Activated naive CD8-positive, alpha-beta T cell treated with anti-CD3 and anti-CD28 coated beads, Interleukin-2, amount 10 ng/mL, durations not matched to agents 7 days and 5 days (primary cell): ENCODE measurements around the gene RILP. TPM values are rescaled to one million over a fixed set of nuclear protein-coding genes. Genes with fewer than 3 reads are reported as not detected.

Experiments
- ATAC-seq: fragments of 150-1000 bp; cut with Tn5 transposase; one replicate; pipeline ENCODE4 v1.10.0; 2021; ENCODE audit warnings: low read depth, moderate library complexity
- POLR2A ChIA-PET: fragments of 350-600 bp; sonication (Branson Sonifier 250); formaldehyde crosslinking; loops from one replicate; lab custom pipeline; 2021; ENCODE audit warnings: antibody characterized with exemption; lab: Charles Lee
- DNase-seq: peaks from one replicate; pipeline ENCODE4 v3.0.0; 2021
- H3K27ac Mint-ChIP-seq: one replicate; pipeline ENCODE4 v1.8.0; 2022; ENCODE audit warnings: mild to moderate bottlenecking, mixed read lengths
- H3K27me3 Mint-ChIP-seq: one replicate; pipeline ENCODE4 v1.8.0; 2022; ENCODE audit warnings: mild to moderate bottlenecking, moderate library complexity, mixed read lengths
- H3K36me3 Mint-ChIP-seq: one replicate; pipeline ENCODE4 v1.8.0; 2021; ENCODE audit warnings: mild to moderate bottlenecking, mixed read lengths
- H3K4me1 Mint-ChIP-seq: one replicate; pipeline ENCODE4 v1.8.0; 2021; ENCODE audit warnings: mixed read lengths
- H3K4me3 Mint-ChIP-seq: one replicate; pipeline ENCODE4 v1.8.0; 2022; ENCODE audit warnings: mild to moderate bottlenecking, moderate library complexity, mixed read lengths
- H3K9me3 Mint-ChIP-seq: one replicate; pipeline ENCODE4 v1.8.0; 2021; ENCODE audit warnings: mixed read lengths
- total RNA-seq, 2 experiments: library from RNA; stranded (reverse); gene quantifications; one replicate each; pipeline ENCODE4 v1.2.3, GENCODE V29; 2021

Gene RILP
- total RNA-seq, 2 experiments from 2014 or later, result 8.2 to 8.9 TPM

DNA sequence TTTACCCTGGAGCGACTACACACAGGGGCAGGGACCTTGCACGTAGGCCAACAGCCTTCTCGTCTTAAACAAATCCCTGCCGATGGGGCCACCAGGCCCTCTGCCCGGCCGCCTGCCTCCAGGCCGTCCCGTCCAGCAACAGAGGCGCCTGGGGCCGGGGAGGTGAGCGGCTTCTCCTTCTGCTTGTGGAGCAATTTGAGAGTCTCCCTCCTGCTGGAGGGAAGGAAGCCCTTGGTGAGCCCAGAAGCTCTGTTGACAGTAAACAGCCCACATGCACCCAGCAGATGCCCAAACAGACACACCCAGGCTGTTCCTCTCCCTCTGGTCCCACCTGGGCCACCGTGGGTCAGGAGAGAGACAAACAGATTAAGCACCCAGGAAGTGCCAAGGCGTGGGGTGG is 29.2 kb downstream of the RILP start:
- ATAC-seq (no peak), DNase-seq (no peak)
- POLR2A ChIA-PET, result no interaction called here
- Mint-ChIP-seq H3K9me3 (no peaks in the 10 kb centered on the region), H3K36me3 (no peaks in the 10 kb centered on the region), H3K27me3 (peaks cover 2% of the 10 kb centered on the region), H3K4me3 (no peak overlapping the region), H3K4me1 (no peaks in the 10 kb centered on the region), H3K27ac (no peak overlapping the region)

DNA sequence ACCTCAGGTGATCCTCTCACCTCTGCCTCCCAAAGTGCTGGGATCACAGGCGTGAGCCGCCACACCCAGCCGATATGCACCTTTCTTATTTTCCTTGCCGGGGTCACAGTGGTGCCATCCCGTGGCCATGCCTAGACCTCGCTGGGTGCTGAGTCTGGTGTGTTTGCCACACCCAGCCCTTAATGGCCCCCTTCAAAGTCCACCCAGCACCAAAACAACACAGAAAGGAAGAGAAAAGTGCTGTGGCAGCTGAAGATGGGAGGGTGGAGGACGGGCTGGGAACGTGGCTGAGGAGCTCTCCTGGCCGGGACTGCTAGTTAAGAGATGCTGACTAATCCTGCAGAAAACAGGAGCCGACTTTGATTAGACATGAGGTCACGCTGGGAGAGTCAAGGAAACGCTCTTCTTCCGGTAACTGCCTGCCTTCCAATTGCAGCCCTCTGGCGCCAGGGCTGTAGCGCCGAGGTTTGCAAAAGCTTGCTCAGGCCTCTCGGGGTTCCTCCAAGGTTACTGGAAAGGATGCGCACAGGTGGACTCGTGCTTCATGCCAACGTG is 32.0 kb downstream of the RILP start:
- POLR2A ChIA-PET, result interaction anchor here (0.6 kb wide), 1 partner anchor 13 kb away, joined by 4 read pairs; no protein-coding TSS in a partner anchor
- H3K4me3 Mint-ChIP-seq, result no peak overlapping the region
- no peaks in the 10 kb centered on the region for H3K4me1 Mint-ChIP-seq
- H3K27ac Mint-ChIP-seq, result no peak overlapping the region
- no peaks in the 10 kb centered on the region for H3K9me3 Mint-ChIP-seq
- no peaks in the 10 kb centered on the region for H3K36me3 Mint-ChIP-seq
- DNase-seq (no peak), ATAC-seq (no peak)
- no peaks in the 10 kb centered on the region for H3K27me3 Mint-ChIP-seq

DNA sequence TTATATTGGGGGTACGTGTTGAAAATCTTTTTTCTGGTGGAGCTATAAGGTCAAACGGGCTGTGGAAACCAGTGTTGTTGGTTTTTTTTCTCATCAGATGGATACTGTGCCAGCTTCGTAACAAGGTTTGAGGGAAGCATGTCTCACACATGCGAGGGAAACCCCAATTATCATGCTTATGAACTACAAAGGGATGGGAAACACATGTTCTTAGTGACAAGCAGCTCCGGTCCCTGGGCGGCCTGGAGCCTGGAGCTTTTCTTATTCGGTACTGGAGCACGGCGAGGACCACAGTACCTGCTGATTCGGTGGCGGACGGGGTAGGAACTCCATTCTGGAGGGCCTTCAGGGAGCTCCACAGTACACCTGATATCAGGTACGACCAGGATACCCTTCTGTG is 33.6 kb downstream of the RILP start:
- Mint-ChIP-seq H3K4me3 (no peak overlapping the region), H3K4me1 (no peaks in the 10 kb centered on the region), H3K27ac (no peak overlapping the region), H3K36me3 (no peaks in the 10 kb centered on the region), H3K27me3 (no peaks in the 10 kb centered on the region), H3K9me3 (no peaks in the 10 kb centered on the region)
- DNase-seq (no peak), ATAC-seq (no peak)
- POLR2A ChIA-PET, result no interaction called here

DNA sequence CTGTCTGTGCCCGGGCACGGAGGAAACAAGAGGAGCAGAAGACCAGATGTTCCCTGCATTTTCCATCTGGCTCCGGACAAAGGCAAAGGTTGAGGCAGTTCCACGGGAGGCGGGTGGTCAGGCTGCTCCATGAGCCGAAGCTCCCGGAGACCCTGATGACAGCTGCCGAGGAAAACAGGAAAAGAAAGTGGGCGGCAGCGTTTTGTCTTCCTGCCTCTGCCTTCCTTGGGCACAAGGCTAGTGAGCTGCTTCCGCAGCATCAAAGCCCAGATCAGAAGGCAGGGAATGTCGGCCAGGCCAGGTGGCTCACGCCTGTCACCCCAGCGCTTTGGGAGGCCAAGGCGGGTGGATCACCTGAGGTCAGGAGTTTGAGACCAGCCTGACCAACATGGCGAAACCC is 37.3 kb downstream of the RILP start:
- DNase-seq (no peak), ATAC-seq (no peak)
- H3K27ac Mint-ChIP-seq, result no peak overlapping the region
- H3K27me3 Mint-ChIP-seq, result no peaks in the 10 kb centered on the region
- no peaks in the 10 kb centered on the region for H3K36me3 Mint-ChIP-seq
- no peaks in the 10 kb centered on the region for H3K9me3 Mint-ChIP-seq
- H3K4me1 Mint-ChIP-seq, result peaks cover 1% of the 10 kb centered on the region
- no peak overlapping the region for H3K4me3 Mint-ChIP-seq
- POLR2A ChIA-PET, result no interaction called here

DNA sequence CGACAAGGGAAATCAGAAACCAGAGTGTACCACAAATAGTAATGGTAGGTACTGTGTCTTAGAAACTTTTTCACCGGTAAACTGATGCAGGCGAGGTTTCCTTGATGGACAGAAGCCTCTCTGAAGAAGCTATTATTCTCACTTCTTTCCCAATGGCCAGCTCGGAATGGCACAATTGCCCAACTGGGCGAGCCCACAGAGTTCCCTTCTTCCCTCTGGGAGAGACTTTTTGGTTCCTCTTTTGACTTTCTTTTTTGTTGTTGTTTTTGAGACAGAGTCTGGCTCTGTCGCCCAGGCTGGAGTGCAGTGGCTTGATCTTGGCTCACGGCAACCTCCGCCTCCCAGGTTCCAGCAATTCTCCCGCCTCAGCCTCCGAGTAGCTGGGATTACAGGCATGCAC is 38.0 kb downstream of the RILP start:
- Mint-ChIP-seq H3K4me3 (no peak overlapping the region), H3K27ac (no peak overlapping the region), H3K36me3 (no peaks in the 10 kb centered on the region), H3K9me3 (no peaks in the 10 kb centered on the region), H3K4me1 (peaks cover 5% of the 10 kb centered on the region), H3K27me3 (no peaks in the 10 kb centered on the region)
- no peak for DNase-seq
- ATAC-seq, result no peak
- POLR2A ChIA-PET, result no interaction called here

DNA sequence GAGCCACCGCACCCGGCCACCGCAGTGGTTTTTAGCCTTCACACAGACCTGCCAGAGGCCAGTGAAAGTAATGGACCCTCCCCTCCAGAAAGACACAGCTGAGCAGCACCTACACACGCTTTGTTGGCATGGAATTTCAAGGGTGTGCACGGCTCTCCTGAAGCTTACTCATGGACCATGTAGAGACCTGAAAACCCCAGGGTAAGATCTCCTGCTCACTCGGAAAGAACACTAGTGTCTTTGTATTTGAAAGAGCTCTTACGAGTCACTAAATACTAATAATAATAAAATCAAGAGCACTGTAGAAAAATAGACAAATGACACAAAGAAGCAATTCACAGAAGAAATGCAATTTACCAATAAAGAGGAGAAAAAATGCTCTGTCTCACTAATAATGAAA is 41.0 kb downstream of the RILP start:
- POLR2A ChIA-PET, result no interaction called here
- no peak for DNase-seq
- Mint-ChIP-seq H3K9me3 (no peaks in the 10 kb centered on the region), H3K27ac (no peak overlapping the region), H3K36me3 (no peaks in the 10 kb centered on the region), H3K27me3 (no peaks in the 10 kb centered on the region), H3K4me1 (peaks cover 5% of the 10 kb centered on the region), H3K4me3 (no peak overlapping the region)
- ATAC-seq, result no peak

DNA sequence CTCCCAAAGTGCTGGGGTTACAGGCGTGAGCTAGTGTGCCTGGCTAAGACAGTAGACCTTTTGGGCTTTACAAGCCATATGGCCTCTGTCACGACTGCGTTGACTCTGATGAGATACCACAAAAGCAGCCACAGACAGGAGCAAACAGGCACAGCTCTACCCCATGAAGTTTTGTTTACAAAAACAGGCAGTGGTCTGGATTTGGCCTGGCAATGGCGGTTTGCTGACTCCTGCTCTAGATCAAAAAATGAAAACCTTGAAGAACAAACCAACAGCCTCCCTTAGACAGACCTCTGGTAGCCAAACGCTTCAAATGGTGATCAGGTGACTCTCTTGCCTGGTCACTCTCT is 41.7 kb downstream of the RILP start:
- POLR2A ChIA-PET, result no interaction called here
- H3K27me3 Mint-ChIP-seq, result no peaks in the 10 kb centered on the region
- H3K4me3 Mint-ChIP-seq, result no peak overlapping the region
- H3K36me3 Mint-ChIP-seq, result no peaks in the 10 kb centered on the region
- no peak for ATAC-seq
- H3K9me3 Mint-ChIP-seq, result no peaks in the 10 kb centered on the region
- DNase-seq, result no peak
- no peak overlapping the region for H3K27ac Mint-ChIP-seq
- peaks cover 5% of the 10 kb centered on the region for H3K4me1 Mint-ChIP-seq

DNA sequence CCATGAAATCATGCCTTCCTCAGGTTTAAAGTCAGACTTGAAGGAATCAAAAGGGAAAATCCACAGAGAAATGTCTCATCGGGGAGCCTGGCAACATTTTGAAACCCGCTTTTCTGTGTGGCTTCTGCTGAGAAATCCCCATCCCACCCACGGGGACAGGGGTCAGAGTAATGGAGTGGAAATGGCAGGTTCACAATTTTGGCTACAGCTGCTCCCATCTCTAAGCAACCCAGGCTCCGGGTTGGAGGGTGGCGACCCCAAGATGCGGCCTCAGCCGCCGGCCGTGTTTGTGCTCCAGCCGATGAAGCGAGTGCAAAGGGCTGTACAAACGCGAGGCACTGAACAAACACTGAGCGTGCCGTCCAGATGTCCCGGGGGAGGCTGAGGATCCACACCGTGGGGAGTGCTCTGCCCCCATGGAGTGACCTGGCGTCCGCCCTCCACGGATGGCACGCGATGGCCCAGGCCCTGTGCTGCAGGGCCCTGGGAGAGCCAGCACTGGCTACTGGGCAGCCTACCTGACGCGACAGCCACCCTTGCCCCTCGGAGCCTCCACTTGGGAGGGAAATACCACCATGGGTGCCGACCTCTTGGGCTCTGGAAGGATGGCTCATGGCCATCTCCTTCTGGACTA is 43.2 kb downstream of the RILP start:
- Mint-ChIP-seq H3K9me3 (peaks cover 4% of the 10 kb centered on the region), H3K27me3 (no peaks in the 10 kb centered on the region), H3K36me3 (no peaks in the 10 kb centered on the region), H3K27ac (no peak overlapping the region), H3K4me3 (no peak overlapping the region), H3K4me1 (peaks cover 5% of the 10 kb centered on the region)
- POLR2A ChIA-PET, result no interaction called here
- DNase-seq, result no peak
- ATAC-seq, result no peak

DNA sequence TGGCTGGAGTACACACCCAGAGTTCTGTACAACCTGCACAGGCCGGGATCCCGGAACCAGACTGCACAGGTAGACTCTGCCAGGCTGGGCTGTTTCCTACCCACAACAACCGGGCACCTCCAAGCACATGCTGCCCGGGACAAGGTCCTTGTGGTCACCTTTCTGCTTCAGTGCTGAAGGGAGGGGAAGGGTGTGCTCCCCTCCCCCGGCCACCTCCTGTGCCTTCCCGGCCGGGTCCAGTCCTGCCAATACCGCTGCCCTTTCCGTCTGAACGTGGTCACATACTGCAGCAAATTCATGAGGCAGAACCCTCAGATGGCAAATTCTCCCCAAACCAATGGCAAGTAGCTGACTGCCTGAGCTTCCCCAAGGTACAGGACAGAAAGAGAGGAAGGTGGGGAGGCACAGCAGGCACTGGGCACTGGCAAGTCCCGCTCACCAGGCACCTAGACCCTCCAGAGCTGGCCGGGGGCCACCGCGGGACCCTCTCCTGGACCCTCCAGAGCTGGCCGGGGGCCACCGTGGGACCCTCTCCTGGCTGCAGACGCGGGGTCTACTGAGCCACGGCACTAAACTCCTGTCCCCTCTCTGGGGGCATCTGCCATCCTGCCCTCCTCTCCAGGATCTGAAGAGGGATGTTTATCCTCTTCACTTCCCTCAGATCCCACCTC is 43.9 kb downstream of the RILP start:
- POLR2A ChIA-PET, result no interaction called here
- DNase-seq (no peak), ATAC-seq (no peak)
- H3K36me3 Mint-ChIP-seq, result no peaks in the 10 kb centered on the region
- H3K4me1 Mint-ChIP-seq, result peaks cover 5% of the 10 kb centered on the region
- no peaks in the 10 kb centered on the region for H3K27me3 Mint-ChIP-seq
- no peak overlapping the region for H3K27ac Mint-ChIP-seq
- H3K9me3 Mint-ChIP-seq, result peaks cover 4% of the 10 kb centered on the region
- H3K4me3 Mint-ChIP-seq, result no peak overlapping the region

DNA sequence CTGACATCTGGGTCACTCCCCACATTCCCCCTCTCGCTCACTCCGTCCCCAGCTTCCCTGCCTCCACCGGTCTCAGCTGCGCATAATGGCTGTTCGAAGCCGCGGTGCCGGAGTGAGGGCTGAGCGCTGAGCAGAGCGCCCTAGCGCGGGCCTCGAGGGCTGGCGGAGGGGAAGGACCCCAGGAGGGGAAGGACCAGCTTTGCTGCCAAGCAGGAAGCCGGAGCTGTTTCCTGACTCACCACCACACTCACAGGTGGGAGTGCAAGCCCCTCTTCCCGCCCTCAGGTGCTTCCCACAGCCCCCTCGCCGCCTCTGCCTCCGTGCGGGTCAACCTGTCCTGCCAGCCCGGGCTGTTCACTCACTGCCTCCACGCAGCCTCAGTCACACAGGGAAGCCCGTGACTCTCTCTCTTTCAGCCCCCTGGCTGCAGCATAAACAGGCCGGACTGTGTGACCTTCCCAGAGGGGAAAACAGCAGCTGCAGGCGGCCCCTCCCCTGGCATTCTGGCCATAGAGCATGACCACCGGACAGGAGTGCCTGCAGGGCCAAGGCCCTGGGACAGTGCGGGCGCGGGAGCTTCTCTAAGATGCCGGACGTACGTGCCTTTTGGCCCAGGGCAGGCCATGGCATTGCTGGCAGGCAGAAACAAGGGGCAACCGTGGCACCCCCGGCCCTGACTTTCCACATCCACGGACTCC is 44.7 kb downstream of the RILP start:
- ATAC-seq, result no peak
- no peak overlapping the region for H3K27ac Mint-ChIP-seq
- H3K27me3 Mint-ChIP-seq, result no peaks in the 10 kb centered on the region
- H3K36me3 Mint-ChIP-seq, result no peaks in the 10 kb centered on the region
- DNase-seq, result no peak
- no peak overlapping the region for H3K4me3 Mint-ChIP-seq
- H3K9me3 Mint-ChIP-seq, result peaks cover 4% of the 10 kb centered on the region
- H3K4me1 Mint-ChIP-seq, result peaks cover 5% of the 10 kb centered on the region
- POLR2A ChIA-PET, result no interaction called here

DNA sequence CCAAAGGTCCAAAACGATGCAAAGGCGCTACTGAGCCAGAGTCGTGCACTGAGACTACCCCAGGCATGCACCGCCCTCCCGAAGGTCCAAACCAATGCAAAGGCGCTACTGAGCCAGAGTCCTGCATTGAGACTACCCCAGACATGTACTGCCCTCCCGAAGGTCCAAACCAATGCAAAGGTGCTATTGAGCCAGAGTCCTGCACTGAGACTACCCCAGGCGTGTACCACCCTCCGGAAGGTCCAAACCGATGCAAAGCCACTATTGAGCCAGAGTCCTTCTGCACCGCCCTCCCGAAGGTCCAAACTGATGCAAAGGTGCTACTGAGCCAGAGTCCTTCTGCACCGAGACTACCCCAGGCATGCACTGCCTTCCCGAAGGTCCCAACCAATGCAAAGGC is 48.1 kb downstream of the RILP start:
- no peaks in the 10 kb centered on the region for H3K4me1 Mint-ChIP-seq
- no peak overlapping the region for H3K4me3 Mint-ChIP-seq
- ATAC-seq (no peak), DNase-seq (no peak)
- H3K27me3 Mint-ChIP-seq, result no peaks in the 10 kb centered on the region
- no peaks in the 10 kb centered on the region for H3K36me3 Mint-ChIP-seq
- POLR2A ChIA-PET, result no interaction called here
- H3K27ac Mint-ChIP-seq, result no peak overlapping the region
- H3K9me3 Mint-ChIP-seq, result peaks cover 4% of the 10 kb centered on the region

DNA sequence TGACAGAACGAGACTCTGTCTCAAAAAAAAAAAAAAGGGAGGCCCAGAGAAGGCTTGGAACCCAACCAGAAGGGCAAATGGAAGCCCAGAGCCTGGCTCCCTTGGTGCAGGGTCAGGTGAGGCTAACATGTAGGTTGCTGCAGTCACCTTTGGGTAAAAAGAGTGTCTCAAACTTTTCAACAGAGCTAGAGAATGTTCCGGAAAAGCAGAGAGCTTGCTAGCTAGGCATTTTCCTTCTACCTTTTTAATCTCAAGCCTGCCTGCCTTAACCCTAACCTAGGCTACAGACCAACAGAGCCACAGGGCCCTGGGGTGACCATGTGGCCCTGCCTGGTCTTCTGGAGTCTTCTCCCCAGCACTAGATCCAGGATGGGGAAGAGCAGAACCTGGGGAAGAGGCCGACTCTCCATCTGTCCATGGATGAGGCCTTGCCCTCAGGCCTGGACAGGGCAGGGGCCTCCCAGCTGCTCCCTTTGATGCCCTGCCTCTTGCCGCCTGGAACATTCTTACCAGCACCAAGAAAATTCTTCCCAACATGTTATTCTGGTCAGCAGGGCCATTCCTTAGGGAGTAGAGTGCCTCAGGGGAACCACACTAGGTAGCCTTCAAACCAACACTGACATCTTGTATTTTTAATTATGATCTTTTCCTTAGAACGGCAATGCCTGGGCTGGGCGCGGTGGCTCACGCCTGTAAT is 51.1 kb downstream of the RILP start:
- Mint-ChIP-seq H3K27me3 (no peaks in the 10 kb centered on the region), H3K4me1 (no peaks in the 10 kb centered on the region), H3K36me3 (no peaks in the 10 kb centered on the region), H3K27ac (no peak overlapping the region), H3K4me3 (no peak overlapping the region), H3K9me3 (peaks cover 4% of the 10 kb centered on the region)
- ATAC-seq, result no peak
- DNase-seq, result no peak
- POLR2A ChIA-PET, result no interaction called here

DNA sequence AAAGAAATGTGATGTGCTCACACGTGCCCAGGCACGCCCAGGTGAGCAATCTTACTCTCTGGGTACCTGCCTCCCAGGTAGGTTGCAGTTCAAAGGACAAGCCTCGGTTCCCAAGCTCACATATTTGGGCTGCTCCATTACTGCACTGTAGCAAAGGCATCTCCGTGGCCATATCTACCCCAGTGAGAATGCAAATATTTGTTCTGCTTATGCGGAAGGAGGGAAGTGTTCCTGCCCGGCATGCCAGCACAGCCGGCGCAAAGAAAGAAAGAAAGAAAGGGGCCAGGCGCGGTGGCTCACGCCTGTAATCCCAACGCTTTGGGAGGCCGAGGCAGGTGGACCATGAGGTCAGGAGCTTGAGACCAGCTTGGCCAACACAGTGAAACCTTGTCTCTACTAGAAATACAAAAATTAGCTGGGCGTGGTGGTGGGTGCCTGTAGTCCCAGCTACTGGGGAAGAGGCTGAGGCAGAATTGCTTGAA is 51.8 kb downstream of the RILP start:
- ATAC-seq (no peak), DNase-seq (no peak)
- Mint-ChIP-seq H3K9me3 (peaks cover 4% of the 10 kb centered on the region), H3K27me3 (no peaks in the 10 kb centered on the region), H3K4me3 (no peak overlapping the region), H3K36me3 (no peaks in the 10 kb centered on the region), H3K27ac (peak overlapping the region; percentile 25), H3K4me1 (peaks cover 3% of the 10 kb centered on the region)
- POLR2A ChIA-PET, result no interaction called here
